ENCODE measurements around the gene C10orf95. TPM values are rescaled to one million over a fixed set of nuclear protein-coding genes. Genes with fewer than 3 reads are reported as not detected.
"Not testable (repeated sequence)": the region's sequence is repeated elsewhere in the genome, so short reads cannot be mapped to it uniquely, and the experiment has no call there.

C10orf95 gene
- under 1 TPM; 0.19 to 0.48 TPM for total RNA-seq

- peak; percentile 20 for DNase-seq
- CTCF ChIA-PET, result interaction anchor here (1.0 to 4.7 kb wide), 18 partner anchors 11 to 221 kb away, joined by 3 to 22 read pairs (median 6); partner anchors contain the start of genes CUEDC2, GBF1, NFKB2 and SUFU
These were observed at the start of gene C10orf95 for GRCh38 chr10:102451105-102451969. C10orf95 (minus strand) TSS chr10:102451543; CDS start chr10:102451093, 450 bp downstream.

GRCh38 chr10:102500686-102501085, 49.3 kb upstream of the C10orf95 start:
- H3K27ac Mint-ChIP-seq, H3K36me3 Mint-ChIP-seq, DNase-seq, H3K9me3 Mint-ChIP-seq, H3K27me3 Mint-ChIP-seq, POLR2A ChIA-PET, H3K4me3 Mint-ChIP-seq: not testable (repeated sequence)
- peaks cover 25% of the 10 kb centered on the region for H3K4me1 Mint-ChIP-seq (ENCODE audit: low read depth)
- intact Hi-C loops (cut with micrococcal nuclease), result loop anchor here (5.0 kb wide), 3 partner anchors 42 to 683 kb away; partner anchors contain the start of genes CNNM2 and OGA
- CTCF ChIA-PET, result interaction anchor here (0.6 to 1.6 kb wide), 6 partner anchors 8 to 188 kb away, joined by 3 to 10 read pairs (median 3); no protein-coding TSS in a partner anchor

More at GRCh38 chr10:102451105-102451969, at the start of gene C10orf95:
- Mint-ChIP-seq H3K27me3 (no peaks in the 10 kb centered on the region), H3K4me1 (ENCODE audit: low read depth) (peaks cover 35% of the 10 kb centered on the region), H3K27ac (peak within 1 kb of the TSS; percentile 89), H3K4me3 (peak within 1 kb of the TSS; percentile 94), H3K36me3 (peaks cover 13% of the 10 kb centered on the region), H3K9me3 (no peaks in the 10 kb centered on the region)
- POLR2A ChIA-PET, result interaction anchor here (0.9 to 4.9 kb wide), 11 partner anchors 10 to 282 kb away, joined by 3 to 36 read pairs (median 7); partner anchors contain the start of genes CUEDC2, FBXL15 and NFKB2
- intact Hi-C loops (cut with micrococcal nuclease), result loop anchor here (10.0 kb wide), 1 partner anchor 743 kb away; the partner anchor contains the start of gene NT5C2

GRCh38 chr10:102499356-102499755, 48.0 kb upstream of the C10orf95 start:
- Mint-ChIP-seq H3K27ac (no peak overlapping the region), H3K27me3 (no peaks in the 10 kb centered on the region), H3K4me3 (no peak overlapping the region), H3K4me1 (ENCODE audit: low read depth) (peaks cover 14% of the 10 kb centered on the region), H3K36me3 (no peaks in the 10 kb centered on the region), H3K9me3 (no peaks in the 10 kb centered on the region)
- ChIA-PET POLR2A (no interaction called here), CTCF (interaction anchor here (0.7 to 1.7 kb wide), 2 partner anchors 20 to 268 kb away, joined by 3 to 5 read pairs; no protein-coding TSS in a partner anchor)
- no peak for DNase-seq
- intact Hi-C loops (cut with micrococcal nuclease), result no loop called here

- H3K36me3 Mint-ChIP-seq, result no peaks in the 10 kb centered on the region
- H3K27ac Mint-ChIP-seq, result no peak overlapping the region
- intact Hi-C loops (cut with micrococcal nuclease), result no loop called here
- H3K4me1 Mint-ChIP-seq (ENCODE audit: low read depth), result peaks cover 22% of the 10 kb centered on the region
- no peaks in the 10 kb centered on the region for H3K27me3 Mint-ChIP-seq
- DNase-seq, result no peak
- no peak overlapping the region for H3K4me3 Mint-ChIP-seq
- H3K9me3 Mint-ChIP-seq, result no peaks in the 10 kb centered on the region
- ChIA-PET POLR2A (no interaction called here), CTCF (interaction anchor here (0.6 to 1.4 kb wide), 5 partner anchors 8 to 282 kb away, joined by 3 to 6 read pairs (median 3); no protein-coding TSS in a partner anchor)
These were observed 46.2 kb upstream of the C10orf95 start for GRCh38 chr10:102497545-102497944.

- intact Hi-C loops (cut with micrococcal nuclease), result no loop called here
- H3K4me3 Mint-ChIP-seq, result no peak overlapping the region
- no peaks in the 10 kb centered on the region for H3K9me3 Mint-ChIP-seq
- H3K4me1 Mint-ChIP-seq (ENCODE audit: low read depth), result peaks cover 15% of the 10 kb centered on the region
- DNase-seq, result no peak
- POLR2A ChIA-PET, result no interaction called here
- CTCF ChIA-PET, result interaction anchor here (1.7 to 2.8 kb wide), 3 partner anchors 10 to 90 kb away, joined by 5 to 8 read pairs (median 7); partner anchors contain the start of gene SUFU
- H3K36me3 Mint-ChIP-seq, result peaks cover 4% of the 10 kb centered on the region
- H3K27me3 Mint-ChIP-seq, result no peaks in the 10 kb centered on the region
- H3K27ac Mint-ChIP-seq, result no peak overlapping the region
These were observed 42.4 kb upstream of the C10orf95 start for GRCh38 chr10:102493771-102494170.

- CTCF ChIA-PET, result interaction anchor here (1.7 to 2.8 kb wide), 3 partner anchors 11 to 91 kb away, joined by 5 to 8 read pairs (median 7); partner anchors contain the start of gene SUFU
- POLR2A ChIA-PET, result no interaction called here
- peaks cover 6% of the 10 kb centered on the region for H3K36me3 Mint-ChIP-seq
- peak overlapping the region; percentile 29 for H3K27ac Mint-ChIP-seq
- H3K4me3 Mint-ChIP-seq, result no peak overlapping the region
- H3K9me3 Mint-ChIP-seq, result no peaks in the 10 kb centered on the region
- no peaks in the 10 kb centered on the region for H3K27me3 Mint-ChIP-seq
- intact Hi-C loops (cut with micrococcal nuclease), result no loop called here
- peaks cover 14% of the 10 kb centered on the region for H3K4me1 Mint-ChIP-seq (ENCODE audit: low read depth)
- no peak for DNase-seq
These were observed 41.6 kb upstream of the C10orf95 start for GRCh38 chr10:102492983-102493382.

- no peaks in the 10 kb centered on the region for H3K9me3 Mint-ChIP-seq
- DNase-seq, result no peak
- ChIA-PET POLR2A (no interaction called here), CTCF (interaction anchor here (1.8 to 2.8 kb wide), 2 partner anchors 11 to 92 kb away, joined by 7 to 8 read pairs; partner anchors contain the start of gene SUFU)
- H3K4me1 Mint-ChIP-seq (ENCODE audit: low read depth), result peaks cover 9% of the 10 kb centered on the region
- no peak overlapping the region for H3K27ac Mint-ChIP-seq
- H3K36me3 Mint-ChIP-seq, result peaks cover 8% of the 10 kb centered on the region
- no peak overlapping the region for H3K4me3 Mint-ChIP-seq
- intact Hi-C loops (cut with micrococcal nuclease), result no loop called here
- H3K27me3 Mint-ChIP-seq, result no peaks in the 10 kb centered on the region
These were observed 41.1 kb upstream of the C10orf95 start for GRCh38 chr10:102492344-102492939.

- Mint-ChIP-seq H3K36me3 (peaks cover 11% of the 10 kb centered on the region), H3K4me1 (ENCODE audit: low read depth) (peaks cover 9% of the 10 kb centered on the region), H3K27me3 (no peaks in the 10 kb centered on the region), H3K27ac (no peak overlapping the region), H3K4me3 (no peak overlapping the region), H3K9me3 (no peaks in the 10 kb centered on the region)
- intact Hi-C loops (cut with micrococcal nuclease), result no loop called here
- no peak for DNase-seq
- CTCF ChIA-PET, result interaction anchor here (1.4 to 1.8 kb wide), 2 partner anchors 12 to 13 kb away, joined by 4 to 6 read pairs; no protein-coding TSS in a partner anchor
- POLR2A ChIA-PET, result no interaction called here
These were observed 39.8 kb upstream of the C10orf95 start for GRCh38 chr10:102491136-102491535.

- Mint-ChIP-seq H3K27me3 (no peaks in the 10 kb centered on the region), H3K4me1 (ENCODE audit: low read depth) (no peaks in the 10 kb centered on the region), H3K27ac (no peak overlapping the region), H3K4me3 (no peak overlapping the region), H3K9me3 (no peaks in the 10 kb centered on the region), H3K36me3 (peaks cover 34% of the 10 kb centered on the region)
- ChIA-PET POLR2A (no interaction called here), CTCF (interaction anchor here (1.1 kb wide), 1 partner anchor 63 kb away, joined by 3 read pairs; no protein-coding TSS in a partner anchor)
- no peak for DNase-seq
- intact Hi-C loops (cut with micrococcal nuclease), result no loop called here
These were observed 33.9 kb upstream of the C10orf95 start for GRCh38 chr10:102485093-102485784.

- intact Hi-C loops (cut with micrococcal nuclease), result no loop called here
- Mint-ChIP-seq H3K27ac (no peak overlapping the region), H3K27me3 (no peaks in the 10 kb centered on the region), H3K36me3 (peaks cover 35% of the 10 kb centered on the region), H3K4me3 (no peak overlapping the region), H3K9me3 (no peaks in the 10 kb centered on the region), H3K4me1 (ENCODE audit: low read depth) (peaks cover 3% of the 10 kb centered on the region)
- ChIA-PET CTCF (interaction anchor here (1.1 kb wide), 1 partner anchor 62 kb away, joined by 3 read pairs; no protein-coding TSS in a partner anchor), POLR2A (no interaction called here)
- no peak for DNase-seq
These were observed 32.7 kb upstream of the C10orf95 start for GRCh38 chr10:102484021-102484420.

- Mint-ChIP-seq H3K27me3 (no peaks in the 10 kb centered on the region), H3K4me3 (no peak overlapping the region), H3K36me3 (peaks cover 24% of the 10 kb centered on the region), H3K27ac (no peak overlapping the region), H3K9me3 (no peaks in the 10 kb centered on the region), H3K4me1 (ENCODE audit: low read depth) (peaks cover 10% of the 10 kb centered on the region)
- CTCF ChIA-PET, result interaction anchor here (0.6 to 6.0 kb wide), 12 partner anchors 11 to 872 kb away, joined by 3 to 44 read pairs (median 14); partner anchors contain the start of genes C10orf95, FBXL15 and NFKB2
- POLR2A ChIA-PET, result interaction anchor here (2.6 kb wide), 1 partner anchor 86 kb away, joined by 17 read pairs; the partner anchor contains the start of gene NFKB2
- DNase-seq, result no peak
- intact Hi-C loops (cut with micrococcal nuclease), result no loop called here
These were observed 29.1 kb upstream of the C10orf95 start for GRCh38 chr10:102480396-102480795.

Measured in activated CD4-positive, alpha-beta memory T cell treated with anti-CD3 and anti-CD28 coated beads for 36 hours (primary cell).